Dedifferentiated amniotic fluid mesenchymal stem cell (primary cell): Measurements from ENCODE around the gene CEP250.
A peak's percentile ranks its signal among the peaks of the same experiment; 100 is the strongest.
"Not testable (repeated sequence)": the region's sequence is repeated elsewhere in the genome, so short reads cannot be mapped to it uniquely, and the experiment has no call there.

Experiments
- DNase-seq: peaks from one replicate; pipeline ENCODE4 v3.0.0-alpha.2; 2016; ENCODE audit errors: extremely low spot score

The CEP250 gene

GRCh38 chr20:35456700-35457099 lies 1.3 kb downstream of the CEP250 start:
- DNase-seq: not testable (repeated sequence)

GRCh38 chr20:35457539-35457938 lies 2.1 kb downstream of the CEP250 start:
- not testable (repeated sequence) for DNase-seq

GRCh38 chr20:35458388-35458787 lies 3.0 kb downstream of the CEP250 start:
- no peak for DNase-seq

- DNase-seq: no peak
Observed at GRCh38 chr20:35461620-35462019, 6.2 kb downstream of the CEP250 start.

GRCh38 chr20:35462351-35462750 lies 7.0 kb downstream of the CEP250 start:
- no peak for DNase-seq

GRCh38 chr20:35463455-35464300 lies 8.3 kb downstream of the CEP250 start:
- DNase-seq: peak; percentile 51

- DNase-seq: no peak
Observed at GRCh38 chr20:35465976-35466375, 10.6 kb downstream of the CEP250 start.

GRCh38 chr20:35466856-35467255 lies 11.5 kb downstream of the CEP250 start:
- DNase-seq: no peak

- DNase-seq: no peak
Observed at GRCh38 chr20:35467339-35468224, 12.2 kb downstream of the CEP250 start.

GRCh38 chr20:35468671-35469334 lies 13.4 kb downstream of the CEP250 start:
- no peak for DNase-seq

GRCh38 chr20:35472209-35472608 lies 16.8 kb downstream of the CEP250 start:
- no peak for DNase-seq

- DNase-seq: no peak
Observed at GRCh38 chr20:35473684-35474083, 18.3 kb downstream of the CEP250 start.

GRCh38 chr20:35474303-35474871 lies 19.0 kb downstream of the CEP250 start:
- DNase-seq: no peak

GRCh38 chr20:35476288-35476687 lies 20.9 kb downstream of the CEP250 start:
- no peak for DNase-seq

- no peak for DNase-seq
Observed at GRCh38 chr20:35478804-35479472, 23.5 kb downstream of the CEP250 start.

GRCh38 chr20:35479798-35480197 lies 24.4 kb downstream of the CEP250 start:
- DNase-seq: no peak

GRCh38 chr20:35487479-35487878 lies 32.1 kb downstream of the CEP250 start:
- DNase-seq: no peak

- DNase-seq: no peak
Observed at GRCh38 chr20:35489717-35490116, 34.3 kb downstream of the CEP250 start.

- DNase-seq: no peak
Observed at GRCh38 chr20:35490736-35491181, 35.4 kb downstream of the CEP250 start.

GRCh38 chr20:35491823-35492222 lies 36.4 kb downstream of the CEP250 start:
- DNase-seq: no peak

GRCh38 chr20:35492352-35492751 lies 37.0 kb downstream of the CEP250 start:
- no peak for DNase-seq
